Placental pericyte (primary cell): ENCODE results near the gene AHCY. TPM values are rescaled to one million over a fixed set of nuclear protein-coding genes. Genes with fewer than 3 reads are reported as not detected.

Experiments
- small RNA-seq: library from RNA; depleted of rRNA; stranded (forward); fragments of <200 nt; gene quantifications from one replicate; pipeline ENCODE3, GENCODE V24; 2012; ENCODE audit warnings: low replicate concordance
- total RNA-seq: library from RNA; depleted of rRNA; stranded (reverse); fragments of >200 nt; gene quantifications from 2 replicates; pipeline ENCODE4 v1.2.3, GENCODE V29; 2012

The AHCY gene
- total RNA-seq = 133 and 135 TPM in 2 replicates

GRCh38 chr20:34302723-34303533, at the start of gene AHCY:
Gene AHCY, minus strand, starts transcription at chr20:34303355. Its CDS starts 85 bp downstream, at chr20:34303270.

DNA sequence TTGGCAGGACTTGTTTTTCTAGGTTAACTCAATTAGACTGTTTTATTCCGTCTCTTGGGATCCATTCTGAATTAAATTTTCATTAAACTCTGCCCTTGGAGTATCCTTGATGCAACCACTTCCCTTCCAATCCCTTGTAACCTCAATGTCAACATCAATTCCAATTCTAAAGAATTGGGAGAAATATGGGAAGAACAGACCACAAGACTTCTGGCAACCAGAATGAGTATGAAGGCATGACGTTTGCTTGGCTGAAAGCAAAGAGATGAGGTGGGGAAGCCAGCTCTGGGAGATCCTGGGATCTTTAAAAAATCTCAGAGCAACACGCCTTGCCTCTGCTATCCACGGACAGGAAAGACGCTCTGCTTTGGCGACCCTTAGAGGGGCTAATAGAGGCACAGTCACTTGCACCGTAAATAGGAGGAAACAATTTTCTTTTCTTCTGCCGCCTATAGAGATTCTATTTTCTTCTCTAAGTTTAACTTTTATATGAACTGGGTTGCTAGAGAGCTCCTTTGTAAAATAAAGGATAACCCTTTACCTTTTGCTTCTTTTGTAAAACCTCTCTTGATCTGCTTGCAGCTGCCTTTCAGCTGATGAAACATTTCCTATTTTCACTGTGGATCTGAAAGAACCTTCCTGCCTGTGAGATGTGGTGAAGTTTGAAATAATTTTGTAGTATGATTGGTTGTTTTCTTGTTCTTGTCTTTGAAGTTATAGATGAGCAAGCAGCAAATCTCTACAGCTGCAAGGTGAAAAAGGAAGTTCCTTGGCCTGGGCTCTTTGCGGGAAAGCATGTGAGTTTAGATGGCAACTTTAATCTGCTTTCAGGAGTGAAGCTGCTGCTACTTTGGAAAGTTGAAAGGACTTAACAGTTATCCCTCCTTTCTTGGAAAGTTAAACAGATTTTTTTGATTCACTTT, 62.2 kb downstream of the AHCY start, which contains the start of gene ASIP:
TSS of gene ASIP (plus strand) at position 731 of the 923 bp plus-strand sequence. CDS start 18,952 bp downstream, outside the sequence.

Small RNAs within 50 kb of the gene (small RNA-seq; reads per million reads assigned to genes)
- not detected for gene AL356299.1

Other genes with a start within 250 kb of the AHCY start
- gene EIF2S2, start 191.1 kb downstream of the AHCY start, total RNA-seq = 79.0 and 172 TPM in 2 replicates
- not detected in 2 replicates for gene ASIP, start 61.9 kb downstream of the AHCY start, total RNA-seq
- 87.5 and 93.4 TPM in 2 replicates for gene ITCH, start 59.9 kb upstream of the AHCY start, total RNA-seq
- gene DYNLRB1, start 213.1 kb upstream of the AHCY start, total RNA-seq = 89.3 and 90.8 TPM in 2 replicates